HepG2 (cell line): ENCODE measurements around the gene HDGF. TPM values are rescaled to one million over a fixed set of nuclear protein-coding genes. Genes with fewer than 3 reads are reported as not detected.

ENCODE experiments used
- CREBL2 ChIP-seq: sonication (generic); formaldehyde crosslinking; IDR thresholded peaks from 2 replicates; pipeline ENCODE4 v1.8.1; 2023; ENCODE audit warnings: missing genetic modification reagents, mild to moderate bottlenecking, borderline replicate concordance
- DPF2 ChIP-seq: sonication (generic); formaldehyde crosslinking; IDR thresholded peaks from 2 replicates; pipeline ENCODE4 v1.4.0; 2020; ENCODE audit warnings: mild to moderate bottlenecking, low read depth, missing genetic modification reagents, borderline replicate concordance
- ELF3 ChIP-seq: IDR thresholded peaks from 2 replicates; pipeline ENCODE4 v1.6.1; 2016; ENCODE audit warnings: missing genetic modification reagents, missing compliant biosample characterization
- FIP1L1 ChIP-seq: fragments of 200-400 bp; formaldehyde crosslinking; IDR thresholded peaks from 2 replicates; pipeline ENCODE4 v1.6.1; 2018; ENCODE audit warnings: low read depth, mild to moderate bottlenecking, low read length, moderate library complexity, borderline replicate concordance; ENCODE audit not compliant: insufficient read depth
- HINFP ChIP-seq: sonication (generic); formaldehyde crosslinking; IDR thresholded peaks from 2 replicates; pipeline ENCODE4 v1.4.0; 2020; ENCODE audit warnings: low read depth, mild to moderate bottlenecking, missing genetic modification reagents
- HOXA5 ChIP-seq: sonication (generic); formaldehyde crosslinking; IDR thresholded peaks from 2 replicates; pipeline ENCODE4 v1.4.0; 2020; ENCODE audit warnings: missing genetic modification reagents
- KDM3A ChIP-seq: IDR thresholded peaks from 2 replicates; pipeline ENCODE4 v1.6.1; 2018; ENCODE audit warnings: low read depth, missing compliant biosample characterization
- MAFF ChIP-seq: IDR thresholded peaks from 2 replicates; pipeline ENCODE4 v1.6.1; 2011; ENCODE audit warnings: low read depth, low read length, improper control_type of control experiment
- MAFG ChIP-seq: sonication (generic); formaldehyde crosslinking; IDR thresholded peaks from 2 replicates; pipeline ENCODE4 v1.5.1; 2020; ENCODE audit warnings: mild to moderate bottlenecking, missing genetic modification reagents
- MAZ ChIP-seq, 2 experiments: sonication (generic) in 1 of 2; formaldehyde crosslinking in 1 of 2; IDR thresholded peaks; 2 replicates each; pipeline versions ENCODE4 v1.5.0 to v1.6.1; 2012 to 2020; ENCODE audit warnings: low read depth in 2 of 2, mild to moderate bottlenecking in 2 of 2, borderline replicate concordance in 1 of 2, improper control_type of control experiment in 1 of 2, low read length in 1 of 2, missing genetic modification reagents in 1 of 2, moderate library complexity in 1 of 2
- MTA1 ChIP-seq: sonication (generic); formaldehyde crosslinking; IDR thresholded peaks from 2 replicates; pipeline ENCODE4 v1.4.0; 2020; ENCODE audit warnings: missing genetic modification reagents, mild to moderate bottlenecking, borderline replicate concordance
- PHB2 ChIP-seq: fragments of 450-650 bp; IDR thresholded peaks from 2 replicates; pipeline ENCODE4 v1.6.1; 2018; ENCODE audit not compliant: partially characterized antibody
- SCMH1 ChIP-seq: sonication (generic); formaldehyde crosslinking; IDR thresholded peaks from 2 replicates; pipeline ENCODE4 v1.9.0; 2021; ENCODE audit warnings: missing genetic modification reagents, mild to moderate bottlenecking, borderline replicate concordance
- SMAD9 ChIP-seq: sonication (generic); formaldehyde crosslinking; IDR thresholded peaks from 2 replicates; pipeline ENCODE4 v1.5.1; 2020; ENCODE audit warnings: mild to moderate bottlenecking, missing genetic modification reagents
- SRF ChIP-seq: IDR thresholded peaks from 2 replicates; pipeline ENCODE4 v1.6.1; 2011; ENCODE audit warnings: mild to moderate bottlenecking, low read depth, low read length, moderate library complexity
- TCF7 ChIP-seq: sonication (generic); IDR thresholded peaks from 2 replicates; pipeline ENCODE4 v1.6.1; 2016; ENCODE audit warnings: antibody characterized with exemption, low read depth
- YY1 ChIP-seq: IDR thresholded peaks from 2 replicates; pipeline ENCODE4 v1.6.1; 2011; ENCODE audit warnings: low read length, low read depth, moderate library complexity, mild to moderate bottlenecking; ENCODE audit not compliant: insufficient read depth, insufficient replicate concordance
- ZC3H4 ChIP-seq: sonication (generic); formaldehyde crosslinking; IDR thresholded peaks from 2 replicates; pipeline ENCODE4 v1.4.0; 2020; ENCODE audit warnings: missing genetic modification reagents, borderline replicate concordance
- ZFP36 ChIP-seq: fragments of 150-350 bp; IDR thresholded peaks from 2 replicates; pipeline ENCODE4 v1.6.1; 2018; ENCODE audit warnings: borderline replicate concordance, low read length, low read depth; ENCODE audit not compliant: partially characterized antibody
- ZNF136 ChIP-seq: sonication (generic); formaldehyde crosslinking; IDR thresholded peaks from 2 replicates; pipeline ENCODE4 v1.8.1; 2022; ENCODE audit warnings: low read depth, mild to moderate bottlenecking, moderate library complexity, missing genetic modification reagents
- ZNF160 ChIP-seq: sonication (generic); formaldehyde crosslinking; IDR thresholded peaks from 2 replicates; pipeline ENCODE4 v1.8.0; 2022; ENCODE audit warnings: mild to moderate bottlenecking, inconsistent platforms, missing genetic modification reagents
- ZNF224 ChIP-seq: sonication (generic); formaldehyde crosslinking; IDR thresholded peaks from 2 replicates; pipeline ENCODE4 v1.5.0; 2020; ENCODE audit warnings: mild to moderate bottlenecking, missing genetic modification reagents
- ZNF326 ChIP-seq: sonication (generic); formaldehyde crosslinking; IDR thresholded peaks from 2 replicates; pipeline ENCODE4 v1.4.0; 2020; ENCODE audit warnings: missing genetic modification reagents, borderline replicate concordance
- ZNF367 ChIP-seq: sonication (generic); formaldehyde crosslinking; IDR thresholded peaks from 2 replicates; pipeline ENCODE4 v1.4.0; 2020; ENCODE audit warnings: missing genetic modification reagents, borderline replicate concordance
- ZNF44 ChIP-seq: sonication (generic); formaldehyde crosslinking; IDR thresholded peaks from 2 replicates; pipeline ENCODE4 v1.5.1; 2020; ENCODE audit warnings: mild to moderate bottlenecking, missing genetic modification reagents
- ZNF484 ChIP-seq: sonication (generic); formaldehyde crosslinking; IDR thresholded peaks from 2 replicates; pipeline ENCODE4 v1.5.1; 2020; ENCODE audit warnings: mild to moderate bottlenecking, low read depth, missing genetic modification reagents, borderline replicate concordance
- ZNF775 ChIP-seq: sonication (generic); formaldehyde crosslinking; IDR thresholded peaks from 2 replicates; pipeline ENCODE4 v1.4.0; 2020; ENCODE audit warnings: missing genetic modification reagents, mild to moderate bottlenecking, moderate library complexity, borderline replicate concordance
- ZNF792 ChIP-seq: IDR thresholded peaks from 2 replicates; pipeline ENCODE4 v1.6.1; 2016
- ZNF841 ChIP-seq: sonication (generic); formaldehyde crosslinking; IDR thresholded peaks from 2 replicates; pipeline ENCODE4 v1.8.1; 2023; ENCODE audit warnings: missing genetic modification reagents, borderline replicate concordance
- polyA plus RNA-seq, 8 experiments: library from polyadenylated mRNA; depleted of rRNA in 3 of 8; stranded (reverse) in 7 of 8; unstranded in 1 of 8; fragments of >200 nt; fragmentation: Illumina TruSeq in 4 of 8; extraction: Trizol in 4 of 8; gene quantifications; 2 replicates each; pipeline versions ENCODE4 v1.2.1 to v1.2.3, GENCODE V29; 2011 to 2016; ENCODE audit warnings: low read depth in 4 of 8, missing spikeins in 1 of 8, mixed read lengths in 1 of 8; ENCODE audit not compliant: insufficient read depth in 1 of 8
- total RNA-seq, 5 experiments: library from RNA; depleted of rRNA; stranded (reverse); fragments of >200 nt; fragmentation: Illumina TruSeq; extraction: Trizol; gene quantifications; 2 replicates each; pipeline ENCODE4 v1.2.3, GENCODE V29; 2016; ENCODE audit warnings: low read depth in 1 of 5

HDGF gene
- total and polyA plus RNA-seq, 2 of the 13 experiments (the other 11 are each of a cell fraction or from before 2014, with no cell fraction given): 156 to 196 TPM

- TF ChIP-seq CREBL2 (CRISPR knock-in tag): no peak
- TF ChIP-seq ZNF160: no peak
- TF ChIP-seq ZNF484 (CRISPR knock-in tag): no peak
- TF ChIP-seq MTA1 (CRISPR knock-in tag): 0 out of 2 replicates have a peak, but pooled peaks have one; percentile 32
- TF ChIP-seq MAFG (CRISPR knock-in tag): no peak
- no peak for TF ChIP-seq YY1
- no peak for TF ChIP-seq SMAD9 (CRISPR knock-in tag)
- no peak for TF ChIP-seq ZNF224
- no peak for TF ChIP-seq MAFF
- no peak for TF ChIP-seq ZNF44
- TF ChIP-seq ZFP36: no peak
- TF ChIP-seq KDM3A: no peak
- no peak for TF ChIP-seq MAZ (IDR thresholded peaks at IDR 0.05; ENCODE audit: borderline replicate concordance, low read depth, low read length)
- TF ChIP-seq MAZ (CRISPR knock-in tag; IDR thresholded peaks at IDR 0.05; ENCODE audit: low read depth): 0 out of 2 replicates have a peak, but pooled peaks have one; percentile 49
- TF ChIP-seq DPF2 (CRISPR knock-in tag): no peak
- TF ChIP-seq ZNF367 (CRISPR knock-in tag): no peak
- TF ChIP-seq SCMH1: no peak
- no peak for TF ChIP-seq ZNF326 (CRISPR knock-in tag)
- TF ChIP-seq HINFP: no peak
- no peak for TF ChIP-seq ZNF775 (CRISPR knock-in tag)
- TF ChIP-seq ZNF136 (CRISPR knock-in tag): no peak
- no peak for TF ChIP-seq ZNF841
- no peak for TF ChIP-seq TCF7
- no peak for TF ChIP-seq ELF3
- no peak for TF ChIP-seq SRF
- TF ChIP-seq FIP1L1: no peak
- TF ChIP-seq ZC3H4 (CRISPR knock-in tag): no peak
- no peak for TF ChIP-seq ZNF792 (CRISPR knock-in tag)
- TF ChIP-seq PHB2: no peak
- no peak for TF ChIP-seq HOXA5 (CRISPR knock-in tag)
Observed at GRCh38 chr1:156748670-156749418, 2.6 kb downstream of the HDGF start (continued).
